AG20443 (cell line): ENCODE data around the gene WASHC2C.
A peak's percentile ranks its signal among the peaks of the same experiment; 100 is the strongest.
"Not testable (repeated sequence)": the region's sequence is repeated elsewhere in the genome, so short reads cannot be mapped to it uniquely, and the experiment has no call there.

Experiments
- DNase-seq: peaks from one replicate; pipeline ENCODE4 v3.0.0; 2012; ENCODE audit warnings: low spot score, mixed read lengths

The WASHC2C gene, protein sequence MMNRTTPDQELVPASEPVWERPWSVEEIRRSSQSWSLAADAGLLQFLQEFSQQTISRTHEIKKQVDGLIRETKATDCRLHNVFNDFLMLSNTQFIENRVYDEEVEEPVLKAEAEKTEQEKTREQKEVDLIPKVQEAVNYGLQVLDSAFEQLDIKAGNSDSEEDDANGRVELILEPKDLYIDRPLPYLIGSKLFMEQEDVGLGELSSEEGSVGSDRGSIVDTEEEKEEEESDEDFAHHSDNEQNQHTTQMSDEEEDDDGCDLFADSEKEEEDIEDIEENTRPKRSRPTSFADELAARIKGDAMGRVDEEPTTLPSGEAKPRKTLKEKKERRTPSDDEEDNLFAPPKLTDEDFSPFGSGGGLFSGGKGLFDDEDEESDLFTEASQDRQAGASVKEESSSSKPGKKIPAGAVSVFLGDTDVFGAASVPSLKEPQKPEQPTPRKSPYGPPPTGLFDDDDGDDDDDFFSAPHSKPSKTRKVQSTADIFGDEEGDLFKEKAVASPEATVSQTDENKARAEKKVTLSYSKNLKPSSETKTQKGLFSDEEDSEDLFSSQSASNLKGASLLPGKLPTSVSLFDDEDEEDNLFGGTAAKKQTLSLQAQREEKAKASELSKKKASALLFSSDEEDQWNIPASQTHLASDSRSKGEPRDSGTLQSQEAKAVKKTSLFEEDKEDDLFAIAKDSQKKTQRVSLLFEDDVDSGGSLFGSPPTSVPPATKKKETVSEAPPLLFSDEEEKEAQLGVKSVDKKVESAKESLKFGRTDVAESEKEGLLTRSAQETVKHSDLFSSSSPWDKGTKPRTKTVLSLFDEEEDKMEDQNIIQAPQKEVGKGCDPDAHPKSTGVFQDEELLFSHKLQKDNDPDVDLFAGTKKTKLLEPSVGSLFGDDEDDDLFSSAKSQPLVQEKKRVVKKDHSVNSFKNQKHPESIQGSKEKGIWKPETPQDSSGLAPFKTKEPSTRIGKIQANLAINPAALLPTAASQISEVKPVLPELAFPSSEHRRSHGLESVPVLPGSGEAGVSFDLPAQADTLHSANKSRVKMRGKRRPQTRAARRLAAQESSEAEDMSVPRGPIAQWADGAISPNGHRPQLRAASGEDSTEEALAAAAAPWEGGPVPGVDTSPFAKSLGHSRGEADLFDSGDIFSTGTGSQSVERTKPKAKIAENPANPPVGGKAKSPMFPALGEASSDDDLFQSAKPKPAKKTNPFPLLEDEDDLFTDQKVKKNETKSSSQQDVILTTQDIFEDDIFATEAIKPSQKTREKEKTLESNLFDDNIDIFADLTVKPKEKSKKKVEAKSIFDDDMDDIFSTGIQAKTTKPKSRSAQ (N-terminal part only)

GRCh38 chr10:45726703-45727420 lies at the start of gene WASHC2C:
Gene WASHC2C, plus strand, starts transcription at chr10:45727266. Its CDS starts 52 bp downstream, at chr10:45727318.
- peak; percentile 71 for DNase-seq

GRCh38 chr10:45678467-45678866 lies 48.6 kb upstream of the WASHC2C start:
- not testable (repeated sequence) for DNase-seq

DNA sequence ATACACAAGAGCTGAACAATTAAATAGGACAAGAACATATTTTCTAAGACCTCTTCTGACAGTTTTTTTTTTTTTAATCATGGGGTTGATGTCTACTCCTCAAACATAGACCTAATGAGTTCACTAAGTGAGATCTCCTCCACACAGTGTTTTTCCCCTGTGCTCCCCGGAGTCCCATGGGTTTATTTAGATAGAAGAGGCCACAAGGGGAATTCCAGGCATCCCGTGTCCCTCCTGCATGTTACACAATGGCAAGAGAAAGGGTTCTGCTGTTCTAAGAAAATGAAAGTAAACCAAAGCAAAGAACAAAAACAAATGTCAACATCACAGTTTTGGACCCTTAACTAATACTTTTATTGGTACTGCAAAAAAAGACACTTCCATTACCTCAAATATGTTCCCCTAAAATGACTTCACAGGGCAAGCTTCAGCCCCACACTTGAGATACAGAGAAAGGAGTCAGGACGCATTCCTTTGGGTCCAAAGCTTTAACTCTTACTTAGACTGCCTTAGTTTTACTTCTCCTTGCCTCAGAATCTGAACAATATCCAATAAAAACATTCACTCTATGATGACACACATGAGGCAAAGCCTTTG lies 16.8 kb upstream of the WASHC2C start:
- DNase-seq = peak; percentile 6

- not testable (repeated sequence) for DNase-seq
Measured at GRCh38 chr10:45711223-45711622, 15.8 kb upstream of the WASHC2C start.

DNA sequence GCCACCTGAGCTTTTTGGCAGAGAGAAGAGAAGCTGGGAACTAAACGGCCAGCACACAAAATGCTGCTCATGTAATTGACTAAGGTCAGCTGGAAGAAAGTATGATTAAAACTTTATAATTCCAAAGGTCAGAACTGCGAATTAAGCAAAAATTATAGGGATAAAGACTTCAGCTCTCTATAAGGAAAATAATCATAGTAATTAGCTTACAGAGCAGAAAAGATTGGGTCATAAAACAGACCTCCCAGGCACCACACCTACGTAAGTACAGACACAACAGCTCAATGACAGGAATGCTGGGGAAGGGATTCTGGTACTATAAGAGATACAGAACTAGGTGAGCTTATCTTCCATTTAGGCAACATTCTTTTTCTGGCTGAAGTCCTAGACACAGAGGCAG lies 10.0 kb upstream of the WASHC2C start:
- not testable (repeated sequence) for DNase-seq

DNA sequence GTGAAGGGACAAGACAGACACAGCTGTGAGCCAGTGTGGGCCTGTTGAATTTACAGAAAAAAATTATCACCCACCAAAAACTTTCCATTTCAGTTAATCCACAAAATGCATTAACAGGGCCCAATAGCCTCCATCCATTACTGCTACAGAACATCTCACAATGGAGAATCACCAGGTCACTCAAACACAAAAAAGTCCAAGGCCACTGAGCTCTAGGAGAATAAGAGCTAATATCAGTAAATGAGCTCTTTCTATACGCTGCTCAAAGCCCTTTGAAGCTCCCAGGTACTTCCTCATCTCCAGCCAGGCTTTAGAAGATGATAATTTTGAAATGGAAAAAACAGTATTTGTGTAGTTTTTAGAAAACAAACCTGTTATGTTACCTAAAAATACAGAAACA lies 9.4 kb upstream of the WASHC2C start:
- not testable (repeated sequence) for DNase-seq

DNA sequence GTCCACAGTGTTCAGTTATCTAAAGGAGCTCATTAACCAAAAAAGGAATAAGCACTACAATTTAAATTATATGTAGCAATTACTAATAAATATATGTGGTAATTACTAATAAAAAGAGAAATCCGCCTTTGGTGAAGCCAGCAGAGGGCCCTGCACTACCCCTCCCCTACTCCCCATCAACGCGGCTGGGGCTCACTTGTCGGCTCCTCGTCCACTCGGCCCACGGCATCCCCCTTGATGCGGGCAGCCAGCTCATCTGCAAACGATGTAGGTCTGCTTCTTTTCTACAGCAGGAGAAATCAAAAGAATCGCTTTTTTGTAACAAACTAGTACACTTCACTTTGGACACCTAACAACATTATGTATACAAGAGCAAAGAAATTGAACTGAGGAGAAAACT lies 5.6 kb upstream of the WASHC2C start:
- DNase-seq = not testable (repeated sequence)

GRCh38 chr10:45723851-45724250 lies 3.2 kb upstream of the WASHC2C start:
- not testable (repeated sequence) for DNase-seq

- not testable (repeated sequence) for DNase-seq
Measured at GRCh38 chr10:45727421-45727965, 427 bp downstream of the WASHC2C start.

- not testable (repeated sequence) for DNase-seq
Measured at GRCh38 chr10:45734449-45734848, 7.4 kb downstream of the WASHC2C start.

GRCh38 chr10:45734867-45735266 lies 7.8 kb downstream of the WASHC2C start:
- not testable (repeated sequence) for DNase-seq

DNA sequence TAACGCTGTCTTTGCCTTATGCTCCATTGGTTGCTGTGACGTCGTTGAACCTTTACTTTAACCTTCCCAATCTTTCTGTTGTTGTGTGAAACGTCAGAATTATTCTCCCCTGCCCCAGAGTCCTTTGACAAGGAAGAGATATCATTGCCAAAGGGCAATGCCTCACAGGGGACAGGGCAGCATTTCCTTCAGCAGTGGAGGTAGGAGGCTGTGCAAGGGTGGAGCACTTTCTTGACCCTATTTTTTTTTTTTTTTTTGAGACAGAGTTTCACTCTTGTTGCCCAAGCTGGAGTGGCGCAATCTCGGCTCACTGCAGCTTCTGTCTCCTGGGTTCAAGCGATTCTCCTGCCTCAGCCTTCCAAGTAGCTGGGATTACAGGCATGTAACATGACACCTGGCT lies 14.5 kb downstream of the WASHC2C start:
- not testable (repeated sequence) for DNase-seq

- not testable (repeated sequence) for DNase-seq
Measured at GRCh38 chr10:45742014-45742413, 14.9 kb downstream of the WASHC2C start.

GRCh38 chr10:45751141-45751540 lies 24.1 kb downstream of the WASHC2C start:
- DNase-seq = not testable (repeated sequence)

DNA sequence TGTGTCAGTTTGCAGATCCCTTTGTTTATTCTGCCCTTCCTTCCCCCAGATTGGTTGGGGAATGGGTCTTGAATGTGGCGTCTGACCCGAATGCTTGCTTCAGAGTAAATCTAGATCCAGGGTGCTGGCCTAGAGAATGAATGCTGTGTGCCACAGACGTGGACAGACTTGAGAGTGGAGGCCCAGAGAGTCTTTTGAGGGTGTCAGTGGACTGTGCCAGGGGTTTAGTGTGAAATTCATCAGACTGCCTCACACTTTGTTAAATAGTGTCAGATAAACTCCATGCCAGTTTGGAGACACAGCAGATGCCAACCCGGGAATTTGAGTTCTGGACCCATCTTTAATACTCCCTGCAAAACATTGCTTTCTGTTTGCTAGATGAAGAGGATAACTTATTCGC lies 25.1 kb downstream of the WASHC2C start:
- not testable (repeated sequence) for DNase-seq

DNA sequence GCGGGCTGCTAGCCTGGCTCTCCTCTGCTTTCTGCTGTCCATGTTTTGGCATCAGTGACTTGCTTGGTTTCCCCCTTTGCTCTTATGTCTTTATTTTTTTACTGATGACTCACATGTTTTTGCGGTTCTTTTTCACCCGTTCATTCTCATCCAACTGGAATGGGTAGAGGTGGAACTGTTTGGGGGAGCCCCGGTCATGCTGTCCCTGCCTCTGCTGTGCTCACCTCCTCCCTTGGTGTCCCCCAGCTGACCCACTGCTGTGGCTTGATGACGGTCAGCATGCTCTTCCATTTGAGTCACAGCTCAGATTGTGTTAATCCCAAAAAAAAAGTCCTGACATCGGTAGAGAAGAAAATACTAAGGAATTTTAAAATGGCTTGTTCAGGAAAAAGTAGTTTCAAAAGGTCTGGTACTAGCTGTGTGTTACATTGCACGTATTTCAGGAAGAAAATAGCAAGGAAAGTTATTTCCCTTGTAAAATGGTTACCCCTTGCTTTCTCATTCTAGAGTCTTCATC lies 27.0 kb downstream of the WASHC2C start:
- not testable (repeated sequence) for DNase-seq

DNA sequence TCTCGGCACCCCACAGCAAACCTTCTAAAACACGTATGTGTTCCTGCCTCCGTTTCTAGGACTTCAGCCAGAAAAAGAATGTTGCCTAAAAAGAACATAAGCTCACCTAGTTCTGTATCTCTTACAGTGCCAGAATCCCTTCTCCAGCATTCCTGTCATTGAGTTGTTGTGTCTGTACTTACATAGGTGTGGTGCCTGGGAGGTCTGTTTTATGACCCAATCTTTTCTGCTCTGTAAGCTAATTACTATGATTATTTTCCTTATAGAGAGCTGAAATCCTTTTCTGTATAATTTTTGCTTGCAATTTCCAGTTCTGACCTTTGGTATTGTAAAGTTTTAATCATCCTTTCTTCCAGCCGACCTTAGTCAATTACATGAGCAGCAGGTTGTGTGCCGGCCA lies 28.0 kb downstream of the WASHC2C start:
- DNase-seq = not testable (repeated sequence)

GRCh38 chr10:45756065-45756464 lies 29.0 kb downstream of the WASHC2C start:
- not testable (repeated sequence) for DNase-seq

DNA sequence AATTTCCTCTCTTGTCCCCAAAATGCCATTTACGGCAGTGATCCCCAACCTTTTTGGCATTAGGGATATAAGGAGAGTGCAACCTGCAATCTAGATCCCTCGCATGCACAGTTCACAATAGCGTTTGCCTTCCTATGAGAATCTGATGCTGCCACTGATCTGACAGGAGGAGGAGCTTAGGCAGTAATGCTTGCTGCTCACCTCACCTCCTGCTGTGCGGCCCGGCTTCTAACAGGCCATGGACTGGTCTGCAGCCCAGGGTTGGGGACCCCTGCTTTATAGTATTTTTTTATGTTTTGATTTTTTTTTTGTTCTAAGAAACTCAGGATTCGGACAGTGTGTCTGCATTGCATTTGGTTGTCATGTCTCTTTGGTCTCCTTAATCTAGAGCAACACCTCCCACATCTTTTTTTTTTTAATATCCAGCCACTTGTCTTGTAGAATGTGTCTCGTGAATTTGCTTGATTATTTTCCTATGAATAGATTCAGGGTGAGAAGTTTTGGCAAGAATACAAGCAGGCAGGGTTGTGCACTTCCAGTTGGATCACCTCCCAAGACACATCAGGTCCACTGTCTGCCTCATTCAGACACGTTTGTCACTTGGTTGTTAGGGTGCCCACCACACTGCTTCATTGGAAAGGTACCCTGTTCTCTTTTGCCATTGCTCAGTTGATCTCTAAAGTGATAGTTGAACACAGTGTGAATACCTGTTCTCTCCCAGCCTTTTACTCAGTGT lies 30.8 kb downstream of the WASHC2C start:
- not testable (repeated sequence) for DNase-seq
